HG03060 (cell line): ENCODE data around the gene ICA1.
"Not testable (repeated sequence)": the region's sequence is repeated elsewhere in the genome, so short reads cannot be mapped to it uniquely, and the experiment has no call there.

Experiments
- ATAC-seq: cut with Tn5 transposase; IDR thresholded peaks from one replicate; pipeline ENCODE4 v1.9.1; 2021; ENCODE audit warnings: low read depth, moderate number of reproducible peaks; ENCODE audit not compliant: unreplicated experiment

ICA1 gene

GRCh38 chr7:8271960-8272359 is 10.0 kb upstream of the ICA1 start:
- no peak for ATAC-seq

- ATAC-seq, result no peak
These were observed 1.1 kb upstream of the ICA1 start for GRCh38 chr7:8263048-8263447.

- ATAC-seq, result no peak
These were observed 884 bp downstream of the ICA1 start for GRCh38 chr7:8260871-8261694.

GRCh38 chr7:8259586-8260222 is 2.3 kb downstream of the ICA1 start:
- no peak for ATAC-seq

- no peak for ATAC-seq
These were observed 3.2 kb downstream of the ICA1 start for GRCh38 chr7:8258734-8259133.

- ATAC-seq, result no peak
These were observed 3.8 kb downstream of the ICA1 start for GRCh38 chr7:8258166-8258565.

- no peak for ATAC-seq
These were observed 6.0 kb downstream of the ICA1 start for GRCh38 chr7:8255680-8256655.

GRCh38 chr7:8254667-8255066 is 7.3 kb downstream of the ICA1 start:
- no peak for ATAC-seq

- ATAC-seq, result no peak
These were observed 7.8 kb downstream of the ICA1 start for GRCh38 chr7:8254215-8254614.

- no peak for ATAC-seq
These were observed 10.8 kb downstream of the ICA1 start for GRCh38 chr7:8251195-8251594.

GRCh38 chr7:8250547-8250946 is 11.4 kb downstream of the ICA1 start:
- no peak for ATAC-seq

- ATAC-seq, result no peak
These were observed 12.8 kb downstream of the ICA1 start for GRCh38 chr7:8249121-8249520.

- ATAC-seq, result no peak
These were observed 15.9 kb downstream of the ICA1 start for GRCh38 chr7:8246020-8246419.

GRCh38 chr7:8245032-8245431 is 16.9 kb downstream of the ICA1 start:
- ATAC-seq, result not testable (repeated sequence)

- ATAC-seq, result not testable (repeated sequence)
These were observed 18.9 kb downstream of the ICA1 start for GRCh38 chr7:8243059-8243458.

- ATAC-seq, result not testable (repeated sequence)
These were observed 22.1 kb downstream of the ICA1 start for GRCh38 chr7:8239702-8240362.

- ATAC-seq, result no peak
These were observed 25.1 kb downstream of the ICA1 start for GRCh38 chr7:8236780-8237407.

GRCh38 chr7:8232999-8233847 is 28.7 kb downstream of the ICA1 start:
- no peak for ATAC-seq

GRCh38 chr7:8229927-8230326 is 32.0 kb downstream of the ICA1 start:
- no peak for ATAC-seq
